Brain microvascular endothelial cell (primary cell): ENCODE results near the gene SDR39U1.
"Not testable (repeated sequence)": the region's sequence is repeated elsewhere in the genome, so short reads cannot be mapped to it uniquely, and the experiment has no call there.

ENCODE experiments used
- DNase-seq: peaks from one replicate; pipeline ENCODE4 v3.0.0-alpha.2; 2020
- H3K27ac ChIP-seq: fragments of 250-450 bp; sonication (Bioruptor Pico); 2 replicates; pipeline ENCODE4 v1.5.1; 2020; ENCODE audit warnings: mild to moderate bottlenecking, moderate library complexity
- H3K27me3 ChIP-seq: fragments of 250-450 bp; sonication (Bioruptor Pico); replicated peaks from 2 replicates; pipeline ENCODE4 v1.5.1; 2020; ENCODE audit warnings: mild to moderate bottlenecking
- H3K36me3 ChIP-seq: fragments of 250-450 bp; sonication (Bioruptor Pico); replicated peaks from 2 replicates; pipeline ENCODE4 v1.5.1; 2020; ENCODE audit warnings: mild to moderate bottlenecking
- H3K4me3 ChIP-seq: 2 replicates; pipeline ENCODE4 v1.5.1; 2011; ENCODE audit warnings: low read depth, mild to moderate bottlenecking, control low read depth, low read length, moderate library complexity
- in situ Hi-C: cut with HindIII; loops from 2 replicates; pipeline ENCODE4 v1.10.0; 2017; ENCODE audit warnings: low sequenced_read_pairs, low pct_ligation_motif_present
- TF ChIP-seq, protein P1 (sequence below): IDR thresholded peaks from 2 replicates; pipeline ENCODE4 v1.5.1; 2011; ENCODE audit warnings: low read depth, mild to moderate bottlenecking, moderate library complexity, low read length, control low read depth, inconsistent platforms; ENCODE audit errors: missing control alignments

The SDR39U1 gene

DNA sequence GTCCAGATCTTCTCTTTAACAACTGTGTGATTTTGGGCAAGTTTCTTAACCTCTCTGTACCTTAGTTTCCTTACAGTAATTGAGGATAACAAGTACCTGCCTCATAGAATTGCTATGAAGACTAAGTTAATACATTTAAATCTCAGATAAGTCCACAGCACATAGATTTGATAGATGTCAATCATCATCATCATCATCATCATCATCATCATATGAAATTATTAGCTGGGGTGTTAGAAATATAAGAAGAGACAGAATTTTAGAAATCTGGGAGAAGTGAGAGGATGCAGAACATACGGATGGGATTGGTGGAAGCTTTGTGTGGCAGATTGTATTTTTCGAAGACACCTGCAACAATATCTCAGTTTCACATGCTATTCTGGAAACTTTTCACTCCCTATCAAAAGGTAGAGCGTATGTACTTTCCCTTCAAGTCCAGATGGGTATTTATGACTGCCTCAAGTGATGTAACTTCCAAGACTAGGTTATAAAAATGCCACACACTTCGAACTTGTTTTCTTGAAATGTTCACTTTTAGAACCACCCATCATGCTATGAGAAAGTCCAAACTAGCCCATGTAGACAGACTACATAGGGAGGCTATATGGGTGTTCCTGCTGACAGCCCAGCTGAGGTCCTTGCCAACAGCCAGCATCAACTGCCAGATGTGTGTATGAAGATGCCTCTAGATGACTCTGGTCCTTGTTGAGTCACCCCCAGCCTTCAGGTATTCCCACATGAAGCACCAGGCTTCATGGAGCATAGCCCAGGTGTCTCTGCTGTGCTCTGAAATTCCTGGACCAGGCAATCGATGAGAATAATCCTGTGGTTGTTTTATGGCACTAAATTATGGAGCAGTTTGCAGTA lies 20.7 kb upstream of the SDR39U1 start:
- TF ChIP-seq, protein P1, sequence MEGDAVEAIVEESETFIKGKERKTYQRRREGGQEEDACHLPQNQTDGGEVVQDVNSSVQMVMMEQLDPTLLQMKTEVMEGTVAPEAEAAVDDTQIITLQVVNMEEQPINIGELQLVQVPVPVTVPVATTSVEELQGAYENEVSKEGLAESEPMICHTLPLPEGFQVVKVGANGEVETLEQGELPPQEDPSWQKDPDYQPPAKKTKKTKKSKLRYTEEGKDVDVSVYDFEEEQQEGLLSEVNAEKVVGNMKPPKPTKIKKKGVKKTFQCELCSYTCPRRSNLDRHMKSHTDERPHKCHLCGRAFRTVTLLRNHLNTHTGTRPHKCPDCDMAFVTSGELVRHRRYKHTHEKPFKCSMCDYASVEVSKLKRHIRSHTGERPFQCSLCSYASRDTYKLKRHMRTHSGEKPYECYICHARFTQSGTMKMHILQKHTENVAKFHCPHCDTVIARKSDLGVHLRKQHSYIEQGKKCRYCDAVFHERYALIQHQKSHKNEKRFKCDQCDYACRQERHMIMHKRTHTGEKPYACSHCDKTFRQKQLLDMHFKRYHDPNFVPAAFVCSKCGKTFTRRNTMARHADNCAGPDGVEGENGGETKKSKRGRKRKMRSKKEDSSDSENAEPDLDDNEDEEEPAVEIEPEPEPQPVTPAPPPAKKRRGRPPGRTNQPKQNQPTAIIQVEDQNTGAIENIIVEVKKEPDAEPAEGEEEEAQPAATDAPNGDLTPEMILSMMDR, result no peak
- in situ Hi-C loops, result no loop called here
- no peak for DNase-seq
- H3K27ac ChIP-seq, result no peak overlapping the region
- no peak overlapping the region for H3K4me3 ChIP-seq
- no peaks in the 10 kb centered on the region for H3K27me3 ChIP-seq
- H3K36me3 ChIP-seq, result no peaks in the 10 kb centered on the region

DNA sequence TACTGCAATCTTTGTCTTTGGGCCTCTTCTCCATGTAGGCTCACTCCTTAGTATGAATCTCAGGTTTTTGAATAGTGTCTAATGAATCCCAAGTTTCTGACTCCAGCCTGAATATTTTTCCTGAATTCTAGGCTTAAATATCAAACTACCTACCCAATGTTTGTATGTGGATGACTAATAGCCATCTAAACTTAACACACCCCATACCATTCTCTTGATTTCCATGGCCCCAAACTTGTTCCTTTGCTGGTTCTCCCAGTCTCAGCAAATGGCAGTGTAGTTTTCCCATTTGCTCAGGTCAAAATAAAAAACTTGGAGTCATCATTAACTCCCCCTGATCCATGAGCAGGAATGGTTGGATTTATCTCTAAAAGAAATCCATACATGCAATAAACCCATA lies 18.8 kb upstream of the SDR39U1 start:
- in situ Hi-C loops, result no loop called here
- no peak for DNase-seq
- no peak overlapping the region for H3K4me3 ChIP-seq
- H3K27ac ChIP-seq, result no peak overlapping the region
- no peaks in the 10 kb centered on the region for H3K27me3 ChIP-seq
- no peaks in the 10 kb centered on the region for H3K36me3 ChIP-seq
- TF ChIP-seq, protein P1, result no peak

DNA sequence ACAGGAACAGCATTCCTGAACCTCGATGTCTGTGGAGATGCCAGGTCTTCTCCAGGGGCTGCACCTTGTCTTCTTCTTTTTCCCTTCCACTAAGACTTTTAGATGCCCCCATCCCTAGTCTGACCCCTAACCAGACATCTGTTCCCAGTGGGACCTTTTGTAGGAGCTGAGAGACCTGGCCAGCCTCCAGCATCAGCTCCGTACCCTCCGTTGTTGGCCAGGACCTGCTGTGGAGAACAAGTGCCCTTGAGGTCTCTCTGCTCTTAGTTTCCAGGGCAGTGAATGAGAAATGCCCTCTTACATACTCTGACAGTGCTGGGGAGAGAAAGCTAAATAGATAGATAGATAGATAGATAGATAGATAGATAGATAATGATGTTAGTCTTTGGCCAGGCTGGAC lies 16.8 kb upstream of the SDR39U1 start:
- no peaks in the 10 kb centered on the region for H3K36me3 ChIP-seq
- in situ Hi-C loops, result no loop called here
- TF ChIP-seq, protein P1, result no peak
- H3K27ac ChIP-seq, result no peak overlapping the region
- no peak overlapping the region for H3K4me3 ChIP-seq
- DNase-seq, result no peak
- no peaks in the 10 kb centered on the region for H3K27me3 ChIP-seq

DNA sequence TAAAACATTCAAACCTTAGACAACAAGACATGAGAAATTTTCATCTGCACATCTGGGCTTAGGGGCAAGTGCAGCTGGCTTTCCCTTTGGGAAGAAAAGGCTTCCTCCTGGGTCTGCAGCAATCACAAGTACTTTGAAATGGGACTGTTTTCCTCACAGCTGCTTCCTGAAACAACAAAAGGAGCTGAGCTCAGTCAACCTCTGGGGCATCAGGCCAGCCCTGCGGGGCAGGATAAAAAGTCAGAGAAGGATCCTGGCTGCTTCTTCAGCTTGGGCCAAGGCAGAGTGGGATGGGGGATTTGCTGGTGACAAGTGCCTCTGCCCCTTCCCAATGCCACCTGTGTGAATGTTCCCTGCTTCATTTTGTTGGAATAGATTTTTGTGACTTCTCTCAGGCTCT lies 16.2 kb upstream of the SDR39U1 start:
- DNase-seq, result no peak
- in situ Hi-C loops, result no loop called here

DNA sequence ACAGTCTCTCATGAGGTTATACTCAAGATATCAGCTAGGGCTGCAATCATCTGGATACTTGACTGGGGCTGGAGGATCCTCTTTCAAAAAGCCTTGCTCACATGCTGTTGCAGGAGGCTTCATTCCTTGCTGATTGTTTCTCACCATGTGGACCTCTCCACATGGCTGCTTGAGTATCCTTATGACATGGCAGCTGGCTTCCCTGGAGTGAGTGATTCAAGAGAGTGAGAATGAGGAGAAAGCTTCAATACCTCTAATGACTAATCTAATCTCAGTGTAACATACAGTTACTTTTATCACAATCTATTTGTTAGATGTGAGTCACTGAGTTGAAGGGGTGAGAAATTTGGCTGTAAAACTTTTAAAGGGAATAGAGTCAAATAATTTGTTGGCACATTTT lies 14.4 kb upstream of the SDR39U1 start:
- H3K36me3 ChIP-seq, result no peaks in the 10 kb centered on the region
- in situ Hi-C loops, result no loop called here
- DNase-seq, result no peak
- no peak overlapping the region for H3K4me3 ChIP-seq
- TF ChIP-seq, protein P1, result no peak
- no peak overlapping the region for H3K27ac ChIP-seq
- no peaks in the 10 kb centered on the region for H3K27me3 ChIP-seq

More for the DNA sequence above, 16.2 kb upstream of the SDR39U1 start:
- TF ChIP-seq, protein P1, result no peak
- no peak overlapping the region for H3K4me3 ChIP-seq
- H3K27me3 ChIP-seq, result no peaks in the 10 kb centered on the region
- no peak overlapping the region for H3K27ac ChIP-seq
- H3K36me3 ChIP-seq, result no peaks in the 10 kb centered on the region

DNA sequence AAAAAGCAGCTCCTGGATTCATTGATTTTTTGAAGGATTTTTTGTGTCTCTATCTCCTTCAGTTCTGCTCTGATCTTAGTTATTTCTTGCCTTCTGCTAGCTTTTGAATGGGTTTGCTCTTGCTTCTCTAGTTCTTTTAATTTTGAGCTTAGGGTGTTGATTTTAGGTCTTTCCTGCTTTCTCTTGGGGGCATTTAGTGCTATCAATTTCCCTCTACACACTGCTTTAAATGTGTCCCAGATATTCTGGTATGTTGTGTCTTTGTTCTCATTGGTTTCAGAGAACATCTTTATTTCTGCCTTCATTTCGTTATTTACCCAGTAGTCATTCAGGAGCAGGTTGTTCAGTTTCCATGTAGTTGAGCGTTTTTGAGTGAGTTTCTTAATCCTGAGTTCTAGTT lies 8.3 kb upstream of the SDR39U1 start:
- H3K27ac ChIP-seq, H3K36me3 ChIP-seq, in situ Hi-C loops, H3K27me3 ChIP-seq, DNase-seq, H3K4me3 ChIP-seq: not testable (repeated sequence)
